IPS-18c (cell line): ENCODE data around the gene AK5.

ENCODE experiments used
- H3K4me3 ChIP-seq: 2 replicates; pipeline ENCODE4 v1.7.0; 2013; ENCODE audit warnings: low read depth, mild to moderate bottlenecking, low read length, moderate library complexity; ENCODE audit not compliant: insufficient read depth
- H3K9me3 ChIP-seq: one replicate; pipeline ENCODE4 v1.6.1; 2013; ENCODE audit warnings: mild to moderate bottlenecking, low read length, moderate library complexity; ENCODE audit not compliant: control insufficient read depth, insufficient read depth

Gene AK5

DNA sequence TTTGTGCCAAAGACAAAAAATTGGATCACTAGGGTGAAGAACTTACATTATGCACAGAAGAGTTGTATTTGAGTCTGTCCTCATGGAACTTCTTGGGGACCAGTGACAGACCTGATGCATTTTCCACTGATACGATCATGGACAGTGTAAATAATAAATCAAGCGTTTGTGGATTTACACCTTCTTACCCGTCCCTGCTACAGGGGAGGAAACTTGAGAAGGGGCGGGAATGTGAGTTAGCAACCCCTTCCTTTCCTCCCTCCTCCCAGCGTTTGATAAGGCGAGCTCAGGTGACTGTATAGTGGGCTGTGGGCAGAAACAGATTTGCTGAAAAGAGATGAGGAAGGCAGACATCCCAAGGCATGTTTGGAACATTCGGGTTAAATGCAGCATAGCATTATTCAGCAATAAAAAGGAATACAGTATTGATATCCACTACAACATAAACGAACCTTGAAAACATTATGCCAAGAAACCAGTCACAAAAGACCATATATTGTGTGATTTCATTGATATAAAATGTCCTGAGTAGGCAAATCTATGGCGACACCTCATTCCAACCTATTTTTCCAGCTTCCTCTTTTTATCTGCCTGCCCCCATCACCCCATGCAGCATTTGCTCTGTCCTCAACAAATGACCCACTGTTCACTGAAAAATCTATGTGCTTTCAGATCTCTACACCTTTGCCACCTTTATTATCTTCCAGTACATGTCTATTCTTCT lies 271.9 kb downstream of the AK5 start:
- Histone ChIP-seq H3K9me3 (peaks cover 2% of the 10 kb centered on the region), H3K4me3 (no peak overlapping the region)

DNA sequence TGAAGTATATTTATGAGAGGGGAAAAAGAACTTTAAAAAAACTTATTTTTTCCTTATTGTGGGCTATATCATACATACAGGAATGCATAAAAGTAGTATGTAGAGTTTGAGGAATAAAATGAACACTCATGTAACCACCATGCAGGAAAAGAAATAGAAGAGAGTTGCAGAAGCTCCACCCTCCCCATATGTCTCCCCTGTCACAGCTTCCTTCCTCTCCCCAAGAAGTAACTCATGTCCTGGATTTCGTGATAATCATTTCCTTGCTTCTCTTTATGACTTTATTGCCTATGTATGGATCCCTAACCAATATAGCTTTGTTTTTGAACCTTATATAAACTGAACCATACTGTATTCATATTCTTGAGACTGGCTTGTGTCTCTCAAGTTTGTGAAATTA lies 274.2 kb downstream of the AK5 start:
- H3K9me3 ChIP-seq: peaks cover 2% of the 10 kb centered on the region
- H3K4me3 ChIP-seq: no peak overlapping the region

- Histone ChIP-seq H3K9me3 (peaks cover 2% of the 10 kb centered on the region), H3K4me3 (no peak overlapping the region)
These were observed 275.2 kb downstream of the AK5 start for GRCh38 chr1:77557053-77557452.

GRCh38 chr1:77558591-77559164 lies 276.9 kb downstream of the AK5 start:
- H3K4me3 ChIP-seq: no peak overlapping the region
- peaks cover 2% of the 10 kb centered on the region for H3K9me3 ChIP-seq

DNA sequence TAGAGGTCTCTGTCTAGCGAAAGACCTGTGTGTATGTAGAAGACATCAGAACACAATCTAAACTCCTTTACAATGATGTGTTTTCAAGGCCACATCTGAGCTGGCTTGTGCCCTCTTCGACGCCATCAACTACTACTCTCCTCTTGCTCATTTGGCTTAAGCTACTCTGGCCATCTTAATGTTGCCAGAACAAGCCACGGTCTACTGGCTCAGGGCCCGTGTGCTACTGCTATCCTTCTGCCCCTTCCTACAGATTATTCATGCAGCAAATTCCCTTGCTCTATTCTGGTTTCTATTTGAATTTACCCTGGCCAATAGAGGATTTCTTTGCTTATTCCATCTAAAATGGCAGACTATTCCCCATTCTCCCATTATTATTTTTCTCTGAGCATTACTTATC lies 278.9 kb downstream of the AK5 start:
- peaks cover 2% of the 10 kb centered on the region for H3K9me3 ChIP-seq
- no peak overlapping the region for H3K4me3 ChIP-seq

DNA sequence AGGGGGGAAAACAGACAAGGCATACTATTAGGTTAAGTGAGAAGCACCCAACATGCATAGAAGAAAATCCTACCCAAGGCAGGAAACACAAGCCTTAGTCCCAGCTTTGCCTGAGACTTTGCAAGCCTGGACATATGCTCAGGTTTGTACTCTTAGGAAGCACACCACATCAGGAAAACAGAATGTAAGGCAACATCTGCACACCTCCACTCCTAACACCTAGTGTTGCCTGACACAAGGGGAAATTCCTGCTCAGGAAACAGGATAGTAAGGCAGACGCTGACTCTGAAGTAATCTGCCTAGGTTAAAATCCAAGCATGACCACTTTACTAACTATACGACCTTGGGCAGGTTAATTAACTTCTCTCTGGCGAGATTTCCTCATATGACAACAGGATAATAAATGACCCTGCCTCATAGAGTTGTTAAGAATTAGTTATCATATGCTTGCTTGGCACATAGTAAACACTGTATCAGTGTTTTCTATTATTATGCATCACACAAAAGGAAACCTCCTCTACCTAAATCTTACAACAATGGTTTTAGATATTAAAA lies 280.9 kb downstream of the AK5 start:
- Histone ChIP-seq H3K4me3 (no peak overlapping the region), H3K9me3 (no peaks in the 10 kb centered on the region)

DNA sequence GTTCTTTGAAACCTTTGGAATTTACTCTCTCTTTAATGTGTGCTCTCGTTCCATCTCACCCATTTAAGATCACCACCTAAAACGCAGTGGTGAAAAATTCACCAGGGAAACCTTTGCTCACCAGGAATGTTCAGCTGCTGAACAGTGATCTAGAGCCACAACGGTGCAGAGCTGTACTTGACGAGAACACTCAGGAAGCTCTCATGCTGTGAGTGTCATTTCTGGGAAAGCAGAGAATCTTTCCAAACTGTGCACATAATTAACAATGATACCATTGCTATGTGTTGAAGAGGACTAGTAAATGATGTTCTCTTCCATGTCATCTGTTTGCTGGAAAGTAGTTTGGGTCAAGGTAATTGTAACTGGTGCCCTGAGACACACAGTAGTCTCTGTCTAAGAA lies 283.5 kb downstream of the AK5 start:
- Histone ChIP-seq H3K9me3 (no peaks in the 10 kb centered on the region), H3K4me3 (no peak overlapping the region)

DNA sequence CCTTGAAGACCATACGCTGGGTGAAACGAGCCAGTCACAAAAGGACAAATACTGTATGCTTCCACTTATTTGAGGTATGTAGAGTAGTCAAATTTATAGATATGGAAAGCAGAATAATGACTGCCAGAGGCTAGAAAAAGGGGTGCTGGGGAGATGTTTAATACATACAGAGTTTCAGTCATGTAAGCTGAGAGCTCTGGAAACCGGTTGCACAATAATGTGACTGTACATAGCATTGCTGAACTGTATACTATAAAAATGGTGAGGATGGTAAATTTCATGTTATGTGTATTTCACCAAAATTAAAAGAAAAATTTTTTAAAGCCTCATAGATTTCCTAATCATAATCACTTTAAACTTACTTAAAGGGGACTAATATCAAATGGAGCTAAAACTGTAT lies 289.8 kb downstream of the AK5 start:
- no peak overlapping the region for H3K4me3 ChIP-seq
- no peaks in the 10 kb centered on the region for H3K9me3 ChIP-seq

DNA sequence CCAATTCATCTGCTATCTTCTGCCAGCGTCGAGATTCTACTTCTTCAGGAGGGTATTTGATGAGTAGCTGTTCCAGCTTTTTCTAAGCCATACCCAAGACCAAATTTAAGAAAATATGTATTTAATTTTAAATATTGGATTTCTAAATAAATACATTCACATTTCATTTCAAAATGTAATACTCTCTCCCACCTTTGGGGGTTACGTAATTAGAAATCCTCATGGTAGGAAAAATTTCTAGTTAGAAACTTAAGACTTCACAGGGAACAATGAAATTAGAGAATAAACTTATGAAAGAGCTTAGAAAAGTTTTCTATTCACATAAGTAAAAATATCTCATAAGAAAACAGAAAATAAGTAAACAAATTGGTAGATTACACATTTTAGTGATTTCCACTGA lies 297.7 kb downstream of the AK5 start:
- Histone ChIP-seq H3K9me3 (no peaks in the 10 kb centered on the region), H3K4me3 (no peak overlapping the region)

GRCh38 chr1:77582905-77583304 lies 301.1 kb downstream of the AK5 start:
- H3K4me3 ChIP-seq: no peak overlapping the region
- H3K9me3 ChIP-seq: no peaks in the 10 kb centered on the region

- H3K4me3 ChIP-seq: no peak overlapping the region
- H3K9me3 ChIP-seq: no peaks in the 10 kb centered on the region
These were observed 301.7 kb downstream of the AK5 start for GRCh38 chr1:77583483-77583882.

DNA sequence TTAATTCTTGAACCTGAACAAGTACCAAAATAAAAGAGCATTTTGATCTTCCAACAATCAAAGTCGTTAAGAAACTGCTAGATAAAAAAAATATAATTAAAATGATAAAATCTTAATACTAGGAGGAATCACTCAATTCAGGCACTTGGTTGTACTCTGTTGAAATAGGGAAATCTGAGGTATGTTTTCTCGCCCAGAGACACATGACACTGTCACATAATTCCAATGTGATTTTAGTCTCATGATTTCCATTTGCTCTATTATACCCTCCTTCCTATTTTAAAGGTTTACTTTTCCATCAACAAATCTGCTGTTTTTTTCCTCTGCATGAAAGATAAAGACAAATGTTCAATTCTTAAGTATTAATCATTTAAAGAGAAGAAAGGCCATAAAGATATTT lies 303.1 kb downstream of the AK5 start:
- no peak overlapping the region for H3K4me3 ChIP-seq
- H3K9me3 ChIP-seq: no peaks in the 10 kb centered on the region

DNA sequence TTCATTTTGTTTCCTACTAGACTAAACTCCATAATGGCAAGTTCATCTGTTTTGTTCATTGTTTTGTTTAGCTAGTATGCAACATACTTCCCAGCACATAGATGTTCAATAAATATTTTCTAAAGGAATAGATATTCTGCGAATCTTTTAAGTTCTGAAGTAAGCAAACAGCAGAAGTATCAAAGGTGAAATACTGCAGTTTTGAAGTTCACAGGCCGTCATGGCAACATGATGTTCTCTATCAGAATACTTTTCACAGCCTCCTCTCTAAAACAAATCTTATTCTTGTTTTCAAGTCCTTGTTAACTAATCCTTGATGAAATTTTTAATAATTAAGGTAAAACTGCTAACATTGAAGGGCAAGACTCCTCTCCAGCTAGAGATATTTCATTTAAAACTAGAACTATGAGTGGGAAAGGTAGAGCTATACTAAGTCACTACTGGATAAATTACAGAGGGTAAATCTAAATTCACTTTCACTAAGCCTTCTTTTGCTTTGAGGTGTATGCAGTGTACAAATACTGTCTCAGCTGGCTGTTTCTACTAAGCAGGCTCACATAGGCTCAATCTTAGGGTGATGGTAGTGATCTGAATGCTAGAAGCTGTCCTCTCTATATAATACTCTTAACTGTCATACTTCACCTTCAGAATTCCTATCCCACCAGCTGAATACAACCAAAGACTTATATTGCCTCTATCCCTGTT lies 303.9 kb downstream of the AK5 start:
- Histone ChIP-seq H3K9me3 (no peaks in the 10 kb centered on the region), H3K4me3 (no peak overlapping the region)

DNA sequence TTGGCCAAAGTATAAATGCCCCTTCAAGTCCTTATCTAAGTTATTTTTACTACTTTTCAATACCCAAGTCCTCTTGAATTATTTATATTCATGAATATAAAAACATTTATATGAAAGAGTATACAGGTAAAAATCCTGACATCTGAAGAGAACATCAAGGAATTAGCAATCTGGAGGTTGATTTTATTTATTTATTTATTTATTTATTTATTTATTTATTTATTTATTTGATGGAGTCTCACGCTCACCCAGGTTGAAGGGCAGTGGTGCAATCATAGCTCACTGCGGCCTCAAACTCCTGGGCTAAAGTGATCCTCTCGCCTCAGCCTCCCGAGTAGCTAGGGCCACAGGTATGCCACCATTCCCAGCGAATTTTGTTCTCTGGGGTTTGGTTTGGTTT lies 307.4 kb downstream of the AK5 start:
- Histone ChIP-seq H3K9me3 (no peaks in the 10 kb centered on the region), H3K4me3 (no peak overlapping the region)

GRCh38 chr1:77590651-77591050 lies 308.8 kb downstream of the AK5 start:
- H3K4me3 ChIP-seq: no peak overlapping the region
- H3K9me3 ChIP-seq: no peaks in the 10 kb centered on the region

DNA sequence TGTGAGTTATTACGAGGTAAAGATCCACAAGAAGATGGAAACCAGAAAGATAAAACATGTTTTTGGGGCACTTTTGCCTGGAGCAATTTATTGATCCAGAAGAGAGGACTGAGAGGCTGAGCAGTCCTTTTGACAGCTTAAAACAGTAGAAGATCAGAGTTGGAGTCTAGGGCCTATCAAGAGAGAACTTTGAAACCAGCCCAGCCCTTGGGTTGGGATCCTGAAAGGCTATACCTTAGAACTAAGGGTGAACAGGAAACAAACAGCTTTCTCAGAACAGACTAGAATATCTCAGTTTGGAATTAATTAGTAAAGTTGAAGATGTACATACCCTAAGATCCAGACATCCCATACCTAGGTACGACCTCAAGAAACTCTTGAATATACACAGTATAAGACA lies 311.1 kb downstream of the AK5 start:
- Histone ChIP-seq H3K9me3 (no peaks in the 10 kb centered on the region), H3K4me3 (no peak overlapping the region)

GRCh38 chr1:77594366-77595112 lies 312.7 kb downstream of the AK5 start:
- Histone ChIP-seq H3K4me3 (no peak overlapping the region), H3K9me3 (no peaks in the 10 kb centered on the region)

DNA sequence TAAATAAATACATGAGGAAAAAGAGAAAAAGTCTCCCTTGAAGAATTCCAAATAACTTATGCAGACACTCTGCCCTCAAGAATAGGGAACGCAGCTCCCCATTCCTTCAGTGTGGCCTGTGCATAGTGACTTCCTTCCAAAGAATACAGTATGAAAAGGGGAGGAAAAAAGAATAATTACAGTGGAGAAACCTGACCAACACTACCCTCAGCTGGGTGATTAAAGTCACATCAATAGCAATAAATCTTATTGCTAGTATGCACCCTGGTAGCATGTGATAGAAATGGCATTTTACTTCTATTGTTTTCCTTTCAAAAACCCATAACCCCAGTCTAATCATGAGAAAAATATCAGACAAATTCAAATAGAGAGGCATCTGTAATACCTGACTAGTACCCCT lies 315.5 kb downstream of the AK5 start:
- no peak overlapping the region for H3K4me3 ChIP-seq
- H3K9me3 ChIP-seq: no peaks in the 10 kb centered on the region
